GM18526 (cell line): ENCODE measurements around the gene RPTOR.

Experiments used
- POLR2A ChIP-seq: IDR thresholded peaks from 3 replicates; pipeline ENCODE4 v1.6.1; 2011; ENCODE audit not compliant: insufficient read length; ENCODE audit errors: extremely low read depth

RPTOR gene

DNA sequence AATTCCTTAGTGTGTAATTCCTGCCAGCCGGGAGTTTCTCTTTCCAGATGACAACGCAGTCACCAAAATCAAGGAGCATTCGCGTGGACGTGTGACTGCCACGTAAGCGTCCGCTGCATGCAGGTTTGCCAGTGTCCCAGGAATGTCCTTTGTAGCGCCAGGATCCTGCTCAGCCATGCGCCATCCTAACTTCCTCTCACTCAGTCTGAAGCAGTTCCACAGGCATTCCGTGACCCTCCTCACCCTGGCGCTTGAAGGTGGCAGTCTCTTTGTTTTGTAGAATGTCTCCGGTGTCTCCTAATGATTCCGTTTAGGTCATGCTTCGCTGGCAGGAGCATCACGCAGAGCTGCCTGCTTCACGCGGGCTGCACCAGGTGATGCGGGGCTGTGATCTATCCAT, 88.6 kb downstream of the RPTOR start:
- no peak for TF ChIP-seq POLR2A

DNA sequence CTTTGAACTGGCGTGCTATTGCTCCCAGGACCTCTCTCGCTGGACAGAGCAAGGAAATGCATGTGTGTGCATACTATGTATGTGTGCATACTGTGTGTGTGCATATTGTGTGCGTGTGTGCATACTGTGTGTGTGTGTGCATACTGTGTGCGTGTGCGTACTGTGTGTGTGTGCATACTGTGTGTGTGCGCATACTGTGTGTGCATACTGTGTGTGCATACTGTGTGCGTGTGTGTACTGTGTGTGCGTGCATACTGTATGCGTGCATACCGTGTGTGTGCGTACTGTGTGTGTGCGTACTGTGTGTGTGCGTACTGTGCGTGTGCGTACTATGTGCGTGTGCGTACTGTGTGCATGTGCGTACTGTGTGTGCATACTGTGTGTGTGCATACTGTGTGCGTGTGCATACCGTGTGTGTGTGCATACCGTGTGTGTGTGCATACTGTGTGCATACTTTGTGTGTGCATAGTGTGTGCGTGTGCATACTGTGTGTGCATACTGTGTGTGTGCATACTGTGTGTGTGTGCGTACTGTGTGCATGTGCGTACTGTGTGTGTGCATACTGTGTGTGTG, 89.4 kb downstream of the RPTOR start:
- no peak for TF ChIP-seq POLR2A

DNA sequence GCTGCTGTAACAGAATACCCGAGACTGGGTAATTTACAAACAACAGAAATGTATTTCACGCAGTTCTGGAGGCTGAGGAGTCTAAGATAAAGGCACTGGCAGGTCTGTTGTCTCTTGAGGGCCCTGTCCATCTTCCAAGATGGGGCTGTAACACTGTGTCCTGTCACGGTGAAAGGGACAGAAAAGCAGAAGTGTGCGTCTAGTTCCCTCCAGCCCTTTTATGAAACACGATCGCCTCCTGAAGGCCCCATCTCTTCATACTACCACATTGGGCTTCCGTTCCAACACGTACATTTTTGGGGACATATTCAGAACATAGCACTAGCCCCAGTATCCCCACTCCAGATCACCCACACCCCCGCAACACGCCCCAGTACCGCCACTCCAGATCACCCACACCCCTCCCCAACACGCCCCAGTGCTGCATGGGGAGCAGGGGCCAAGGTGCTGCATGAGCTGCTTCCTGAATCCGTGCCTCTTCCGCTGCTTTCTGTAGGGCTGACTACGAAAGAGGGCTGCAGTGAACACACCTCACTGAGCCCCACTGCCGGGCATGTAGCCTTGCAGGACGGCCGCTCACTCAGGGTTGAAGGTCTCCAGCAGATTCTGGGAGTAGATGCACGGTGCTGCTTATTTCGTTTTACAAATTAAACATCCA, 91.9 kb downstream of the RPTOR start:
- no peak for TF ChIP-seq POLR2A

DNA sequence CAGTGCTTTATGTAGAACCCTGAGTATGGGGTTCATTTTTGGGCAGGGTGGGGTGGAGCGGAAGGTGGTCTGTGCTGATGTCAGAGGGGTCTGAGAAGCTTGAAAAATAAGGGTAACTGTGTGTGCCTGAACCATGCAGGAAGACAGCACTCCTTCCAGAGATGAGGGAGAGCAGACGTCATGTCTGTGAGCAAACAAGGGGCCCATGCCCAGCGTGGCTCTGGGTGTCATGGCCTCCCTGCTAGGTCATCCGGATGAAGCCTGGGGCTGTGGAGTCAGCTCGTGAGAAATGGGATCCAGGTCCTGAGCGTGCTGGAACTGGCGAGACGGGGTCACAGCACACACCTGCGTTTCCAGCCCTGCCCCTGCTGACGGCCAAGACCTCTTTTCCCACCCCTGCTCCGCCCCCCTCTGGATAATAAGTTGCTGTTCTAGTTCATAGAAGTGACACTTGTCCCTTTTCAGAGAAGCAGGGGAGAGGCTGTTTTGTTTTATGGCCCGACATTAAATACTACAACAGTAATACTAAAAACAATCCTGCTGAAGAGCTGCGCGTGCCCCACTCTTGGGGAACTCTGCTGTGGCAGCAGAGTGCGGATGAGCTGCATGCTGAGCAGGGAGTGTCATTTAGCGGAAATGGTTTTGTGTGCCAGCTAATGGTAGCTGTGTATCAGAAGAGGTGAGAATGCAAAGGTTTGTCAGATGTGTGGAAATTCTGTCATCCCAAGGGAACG, 92.6 kb downstream of the RPTOR start:
- TF ChIP-seq POLR2A = no peak

DNA sequence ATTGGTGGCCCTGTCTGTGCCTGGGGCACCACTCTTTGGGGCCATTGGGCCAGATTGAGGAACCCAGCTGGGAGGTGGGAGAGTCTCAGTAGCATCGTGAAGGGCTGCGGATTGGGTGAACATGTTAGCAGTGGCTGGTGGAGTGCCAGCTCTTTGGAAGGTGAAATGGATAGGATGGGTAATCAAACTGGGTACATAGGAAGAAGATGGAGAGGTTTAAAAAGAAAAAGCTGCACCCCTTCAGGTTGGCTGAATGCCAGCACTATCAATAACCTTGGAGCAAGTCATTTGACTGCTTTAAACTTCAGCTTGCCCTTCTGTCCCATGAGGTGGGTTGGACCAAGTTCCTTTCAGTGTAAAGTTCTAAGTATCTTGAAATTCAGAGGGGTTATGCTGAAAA, 95.0 kb downstream of the RPTOR start:
- no peak for TF ChIP-seq POLR2A

DNA sequence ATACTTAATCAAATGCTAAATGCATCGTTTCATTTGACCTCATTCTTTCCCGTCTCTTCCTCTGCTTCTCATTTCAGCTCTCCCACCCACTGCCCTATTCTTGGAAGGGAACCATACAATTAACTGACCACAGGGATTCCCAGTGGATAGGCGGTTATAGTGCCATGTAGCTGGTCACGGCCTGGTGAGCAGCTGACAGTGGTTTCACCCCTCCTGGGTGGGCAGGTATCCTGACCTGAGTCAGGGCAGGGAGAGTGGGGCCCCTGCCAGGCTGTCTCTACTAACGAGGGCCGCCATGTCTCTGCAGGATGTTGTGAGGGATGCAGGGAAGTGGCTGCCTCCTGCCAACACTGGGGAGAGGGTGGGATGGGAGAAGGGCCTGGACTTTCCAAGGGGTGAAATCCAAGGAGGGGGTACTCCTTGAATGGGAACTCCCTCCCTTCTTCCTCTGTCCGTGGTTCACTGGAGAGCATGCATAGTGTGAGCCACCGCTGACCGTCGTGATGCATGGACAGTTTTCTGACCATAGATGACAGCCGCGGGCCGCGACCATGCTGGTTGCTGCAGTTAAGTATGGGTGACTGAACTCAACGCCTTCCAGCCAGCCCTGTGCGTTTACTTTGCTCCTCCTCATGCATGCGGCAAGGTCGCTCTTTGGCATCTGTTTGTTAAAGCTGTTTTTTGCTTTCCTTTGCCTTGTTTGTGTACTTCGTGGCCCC, 95.9 kb downstream of the RPTOR start:
- no peak for TF ChIP-seq POLR2A

DNA sequence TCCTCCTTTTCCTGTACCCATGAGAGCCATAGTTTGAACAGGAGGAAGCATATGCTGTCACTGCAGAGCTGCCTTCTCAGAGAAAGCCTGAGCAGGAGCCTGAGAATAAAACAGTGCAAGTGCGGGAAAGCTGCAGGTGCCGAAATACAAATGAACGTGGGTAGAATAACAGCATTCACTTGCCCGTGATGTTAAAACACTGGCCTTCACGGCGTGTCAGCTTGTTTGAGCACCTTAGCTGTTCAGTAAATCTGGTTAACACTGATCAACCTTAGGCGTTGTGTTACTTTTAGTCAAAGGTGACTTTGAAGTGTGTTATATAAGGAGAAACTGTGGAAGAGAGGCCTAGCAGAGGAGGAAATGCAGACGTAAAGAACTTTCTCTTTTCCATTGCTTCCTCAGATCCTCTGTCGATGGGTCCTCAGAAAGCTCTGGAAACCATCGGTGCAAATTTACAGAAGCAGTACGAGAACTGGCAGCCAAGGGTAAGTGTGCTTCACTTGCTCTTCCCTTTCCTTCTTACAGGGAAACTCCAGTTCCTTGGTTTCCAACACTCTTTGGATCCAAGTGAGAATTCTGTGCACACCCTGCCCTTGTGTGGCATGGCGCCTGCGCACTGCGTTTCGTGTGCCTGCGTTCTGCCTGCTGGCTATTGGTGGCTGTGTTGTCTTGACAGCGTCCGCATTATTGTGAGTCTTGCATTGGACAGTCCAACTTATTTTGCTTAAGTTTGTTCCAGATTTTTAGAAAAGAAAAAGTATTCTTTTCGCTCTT, 98.9 kb downstream of the RPTOR start:
- TF ChIP-seq POLR2A = no peak

DNA sequence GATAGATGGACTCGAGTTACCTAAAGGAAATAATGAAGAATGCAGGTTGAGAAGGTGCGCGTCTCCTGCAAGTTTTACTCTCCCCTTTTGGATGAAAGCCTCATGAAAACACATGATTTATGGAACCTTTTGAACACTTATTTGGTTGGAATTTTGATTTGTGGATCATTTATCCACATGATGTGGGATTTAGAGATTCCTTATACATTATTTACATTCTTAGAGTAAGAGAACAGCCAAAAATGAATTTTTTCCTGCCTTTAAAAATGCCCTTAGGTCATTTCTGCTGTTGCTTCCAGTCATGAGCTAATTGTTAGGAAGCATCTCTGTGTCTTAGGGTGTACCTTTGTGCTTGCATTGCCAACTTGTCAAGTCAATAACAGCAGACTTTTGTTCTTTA, 99.9 kb downstream of the RPTOR start:
- no peak for TF ChIP-seq POLR2A

DNA sequence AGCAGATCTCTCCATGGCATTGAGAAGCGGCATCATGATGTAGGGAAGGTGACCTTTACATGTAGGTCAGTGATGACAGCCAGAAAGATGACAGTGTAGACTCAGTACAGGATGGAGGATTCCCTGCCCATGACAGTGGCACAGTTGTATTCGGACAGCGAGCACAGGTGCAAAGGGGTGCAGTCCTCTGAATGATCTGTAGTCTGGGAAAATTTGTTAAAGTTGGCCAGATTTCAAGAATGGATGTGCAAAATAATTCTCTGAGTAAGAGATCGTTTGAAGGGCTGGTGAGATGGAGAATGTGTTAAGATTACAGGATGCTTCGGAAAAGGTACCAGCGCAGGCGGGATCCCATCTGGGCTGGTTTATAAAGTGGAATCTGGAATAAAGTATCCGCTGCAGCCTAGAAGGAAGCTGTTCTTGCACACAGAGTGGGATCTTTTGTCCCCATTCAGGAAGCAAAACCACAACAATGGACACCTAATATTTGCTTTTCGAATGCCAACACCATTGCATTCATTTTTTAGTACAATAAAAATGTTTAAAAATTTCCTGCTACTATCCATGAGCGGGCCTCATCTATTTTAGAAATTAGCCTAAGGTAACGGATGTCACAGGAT, 101.2 kb downstream of the RPTOR start:
- TF ChIP-seq POLR2A = no peak

DNA sequence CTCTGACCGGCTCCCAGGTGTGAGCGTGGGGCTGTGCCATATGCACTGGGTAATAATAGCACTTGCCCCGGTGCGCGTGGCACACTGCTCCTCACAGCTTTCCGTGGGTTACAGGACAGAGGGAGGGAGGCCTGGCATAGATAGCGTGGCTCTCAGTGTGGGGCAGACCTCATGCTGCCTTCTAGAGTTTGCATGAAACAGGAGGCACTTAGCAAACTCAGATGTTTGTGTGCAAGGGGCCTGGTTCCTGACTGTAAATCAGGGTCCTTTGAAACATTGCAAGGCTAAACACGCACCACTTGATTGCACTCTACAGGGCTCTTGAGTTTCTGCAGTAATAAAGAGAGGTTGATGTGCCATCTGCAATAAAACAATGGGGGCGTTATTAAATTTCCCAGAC, 101.7 kb downstream of the RPTOR start:
- TF ChIP-seq POLR2A = no peak

DNA sequence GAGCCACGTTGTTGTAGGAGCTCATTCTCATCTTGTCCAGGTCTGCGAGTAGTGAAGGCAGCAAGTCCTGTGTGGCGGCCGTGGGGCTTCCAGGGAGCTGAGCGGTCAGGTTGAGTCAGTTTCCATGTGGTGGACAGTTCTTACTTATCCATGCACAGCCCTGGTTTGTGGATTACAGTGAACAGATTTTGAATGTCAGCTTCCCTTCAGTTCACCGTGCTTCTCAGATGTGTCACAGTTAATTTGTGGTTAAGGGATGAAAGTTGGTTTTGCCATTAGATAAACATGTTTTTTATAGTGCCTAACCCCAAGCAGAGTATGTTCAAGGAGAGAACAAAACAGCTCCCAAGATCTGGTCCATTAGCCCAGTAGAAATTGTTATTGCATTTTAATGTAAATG, 103.1 kb downstream of the RPTOR start:
- TF ChIP-seq POLR2A = no peak

DNA sequence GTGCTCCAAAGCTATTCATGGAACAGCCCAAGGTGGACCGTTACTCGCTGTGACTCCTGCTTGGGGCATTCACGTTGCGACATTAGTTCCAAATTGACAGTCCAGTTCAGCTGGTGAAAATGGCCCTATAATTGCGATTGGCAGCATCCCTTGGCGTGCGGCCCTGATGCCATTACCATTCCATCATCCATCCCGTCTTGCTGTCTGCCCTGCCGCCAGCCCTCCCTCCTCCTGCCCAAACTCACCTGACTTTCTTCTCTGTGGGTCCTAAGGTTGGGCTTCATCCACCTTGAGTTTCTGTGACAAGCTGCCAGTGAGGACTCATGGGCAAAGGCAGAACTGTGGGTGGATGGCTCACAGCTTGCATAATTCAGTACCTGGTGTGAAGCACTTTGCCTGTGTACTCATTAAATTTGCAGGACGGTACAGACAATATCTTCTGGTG, 104.6 kb downstream of the RPTOR start:
- no peak for TF ChIP-seq POLR2A

DNA sequence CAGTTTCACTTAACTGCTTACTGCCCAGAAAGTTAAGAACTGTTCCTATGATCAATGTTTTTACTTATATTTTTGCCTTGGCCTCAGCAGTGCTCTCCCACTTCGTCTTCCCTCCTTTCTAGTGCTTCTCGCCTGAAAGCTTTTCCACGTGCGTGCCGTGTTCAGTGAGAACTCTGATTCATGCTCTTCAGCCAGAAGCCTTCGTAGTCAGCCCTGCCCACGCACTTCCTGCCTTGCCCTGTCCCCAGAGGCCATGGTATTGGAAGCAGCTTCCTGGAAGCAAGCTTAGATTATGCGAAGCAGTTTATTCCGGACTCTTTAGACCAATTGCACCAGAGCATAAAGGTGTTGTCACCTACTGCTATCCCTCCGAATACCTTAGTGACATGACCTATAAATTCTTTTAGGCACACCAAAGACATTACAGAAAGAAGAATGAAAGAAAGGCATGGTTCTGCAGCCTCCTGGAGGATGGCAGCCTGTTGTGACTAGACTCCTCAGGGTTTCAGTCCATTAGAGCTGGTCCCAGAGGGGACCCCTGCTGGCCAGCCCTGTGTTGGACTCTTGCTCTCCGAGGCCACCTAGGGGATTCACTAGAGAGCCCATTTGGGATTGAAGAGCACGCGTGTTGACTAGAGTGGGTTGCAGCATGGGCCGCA, 105.2 kb downstream of the RPTOR start:
- TF ChIP-seq POLR2A = no peak

DNA sequence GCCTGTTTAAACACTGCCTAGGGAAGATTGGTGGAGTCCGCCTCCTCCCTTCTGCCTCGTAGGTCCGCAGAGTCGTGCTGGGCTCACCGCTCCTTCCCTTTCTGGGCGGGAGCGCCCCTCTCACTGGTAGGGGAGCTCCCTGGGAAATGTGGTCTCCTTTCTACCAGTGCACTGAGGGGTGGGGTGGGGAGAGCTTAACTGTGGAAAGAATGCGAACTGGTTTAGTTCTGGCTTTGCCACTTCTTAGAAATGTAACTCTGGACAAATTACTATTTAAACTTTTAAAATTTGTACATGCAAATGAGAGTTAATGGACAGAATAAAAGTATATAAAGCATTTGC, 105.7 kb downstream of the RPTOR start:
- TF ChIP-seq POLR2A = no peak
